Bronchial smooth muscle cell (primary cell): ENCODE results near the gene COL4A1. TPM values are rescaled to one million over a fixed set of nuclear protein-coding genes. Genes with fewer than 3 reads are reported as not detected.

Experiments used
- total RNA-seq: library from RNA; depleted of rRNA; stranded (reverse); fragments of >200 nt; gene quantifications from 2 replicates; pipeline ENCODE4 v1.2.1, GENCODE V29; 2014

The COL4A1 gene
- 20.3 and 21.4 TPM in 2 replicates for total RNA-seq

DNA sequence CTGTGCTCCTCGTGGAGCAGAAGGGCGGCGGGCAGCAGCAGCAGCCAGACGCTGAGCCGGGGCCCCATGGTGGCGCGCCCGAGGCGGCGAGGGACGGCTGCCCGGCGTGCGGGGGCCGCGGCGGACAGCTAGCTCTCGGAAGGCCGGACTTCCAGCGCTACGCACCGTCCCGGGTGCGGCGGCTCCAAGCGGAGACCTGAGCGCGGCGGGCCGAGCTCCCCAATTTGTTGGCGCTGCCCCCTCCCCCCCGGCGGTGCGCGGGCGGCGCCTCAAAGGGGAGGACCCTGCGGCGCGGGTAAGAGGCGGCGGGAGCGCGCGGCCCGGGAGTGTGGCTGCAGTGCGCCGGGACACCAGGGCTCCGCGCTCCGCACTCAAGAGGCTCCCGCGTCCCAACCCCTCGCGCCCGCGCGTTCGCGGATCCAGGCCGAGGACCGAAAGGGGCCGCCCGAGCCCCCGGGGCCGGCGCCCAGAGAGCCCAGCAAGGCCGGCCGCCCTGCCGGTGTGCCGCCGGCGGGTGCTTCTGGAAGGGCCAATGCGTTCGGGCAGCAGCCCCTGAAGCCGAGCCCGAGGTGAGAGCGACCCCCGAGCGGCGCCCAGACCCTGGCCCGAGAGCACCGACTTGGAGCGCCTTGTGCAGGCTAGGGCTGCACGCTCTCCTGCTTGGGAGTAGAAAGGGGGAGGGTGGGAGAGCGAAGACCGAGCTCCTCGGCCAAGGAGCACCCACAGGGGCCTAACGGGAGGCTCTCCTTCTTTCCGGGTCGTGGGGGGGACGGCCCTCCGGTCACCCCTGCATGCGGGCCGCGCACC is at the start of gene COL4A1, which contains the start of gene COL4A2:
Gene COL4A1, minus strand, starts transcription at position 198 of the 807 bp plus-strand sequence. Its CDS starts 130 bp downstream, at position 68.
Gene COL4A2, plus strand, starts transcription at position 325 of the 807 bp plus-strand sequence. CDS start 620 bp downstream, outside the sequence.

Other genes with a start within 250 kb of the COL4A1 start
- 53.9 and 76.9 TPM in 2 replicates for gene COL4A2, start 127 bp upstream of the COL4A1 start, total RNA-seq